ENCODE data around the gene CAPZA3.

The CAPZA3 gene

GRCh38 chr12:18723752-18724151 lies 14.2 kb upstream of the CAPZA3 start:
- no peak for TF ChIP-seq CTCF (conservative IDR thresholded peaks at IDR 0.05; ENCODE audit: low read depth, low read length)

GRCh38 chr12:18731156-18731555 lies 6.8 kb upstream of the CAPZA3 start:
- no peak overlapping the region for H3K4me3 ChIP-seq (ENCODE audit: low read depth, low read length)
- no peak for TF ChIP-seq CTCF (conservative IDR thresholded peaks at IDR 0.05; ENCODE audit: low read depth, low read length)
- no peak for DNase-seq (ENCODE audit: low read depth)

More at GRCh38 chr12:18723752-18724151, 14.2 kb upstream of the CAPZA3 start:
- DNase-seq (ENCODE audit: low read depth) = peak; percentile 88
- H3K4me3 ChIP-seq (ENCODE audit: low read depth, low read length) = no peak overlapping the region

- TF ChIP-seq CTCF (conservative IDR thresholded peaks at IDR 0.05; ENCODE audit: low read depth, low read length) = no peak
- DNase-seq (ENCODE audit: low read depth) = peak; percentile 97
- H3K4me3 ChIP-seq (ENCODE audit: low read depth, low read length) = no peak overlapping the region
Measured at GRCh38 chr12:18747895-18748294, 10.0 kb downstream of the CAPZA3 start.

- H3K4me3 ChIP-seq (ENCODE audit: low read depth, low read length) = no peak overlapping the region
- TF ChIP-seq CTCF (conservative IDR thresholded peaks at IDR 0.05; ENCODE audit: low read depth, low read length) = no peak
- no peak for DNase-seq (ENCODE audit: low read depth)
Measured at GRCh38 chr12:18749386-18749957, 11.6 kb downstream of the CAPZA3 start.

- TF ChIP-seq CTCF (conservative IDR thresholded peaks at IDR 0.05; ENCODE audit: low read depth, low read length) = no peak
- no peak overlapping the region for H3K4me3 ChIP-seq (ENCODE audit: low read depth, low read length)
- peak; percentile 79 for DNase-seq (ENCODE audit: low read depth)
Measured at GRCh38 chr12:18750085-18750484, 12.2 kb downstream of the CAPZA3 start.

GRCh38 chr12:18751866-18752265 lies 13.9 kb downstream of the CAPZA3 start:
- no peak for DNase-seq (ENCODE audit: low read depth)
- no peak overlapping the region for H3K4me3 ChIP-seq (ENCODE audit: low read depth, low read length)
- no peak for TF ChIP-seq CTCF (conservative IDR thresholded peaks at IDR 0.05; ENCODE audit: low read depth, low read length)

- DNase-seq (ENCODE audit: low read depth) = peak; percentile 88
- no peak overlapping the region for H3K4me3 ChIP-seq (ENCODE audit: low read depth, low read length)
- no peak for TF ChIP-seq CTCF (conservative IDR thresholded peaks at IDR 0.05; ENCODE audit: low read depth, low read length)
Measured at GRCh38 chr12:18752280-18752920, 14.5 kb downstream of the CAPZA3 start.
